HG02943 (cell line): ENCODE results near the gene HIPK2.

ENCODE experiments used
- ATAC-seq: cut with Tn5 transposase; IDR thresholded peaks from one replicate; pipeline ENCODE4 v1.9.1; 2021; ENCODE audit warnings: mild to moderate bottlenecking, low read depth, moderate library complexity; ENCODE audit not compliant: unreplicated experiment

Gene HIPK2

GRCh38 chr7:139777948-139778841 lies at the start of gene HIPK2:
HIPK2 (minus strand) TSS chr7:139777998; CDS start chr7:139777623, 375 bp downstream.
- ATAC-seq: peak; percentile 54

- no peak for ATAC-seq
Measured at GRCh38 chr7:139827042-139827441, 49.2 kb upstream of the HIPK2 start.

GRCh38 chr7:139825666-139826290 lies 48.0 kb upstream of the HIPK2 start:
- ATAC-seq: no peak

GRCh38 chr7:139823959-139824521 lies 46.2 kb upstream of the HIPK2 start:
- no peak for ATAC-seq

- no peak for ATAC-seq
Measured at GRCh38 chr7:139822855-139823254, 45.1 kb upstream of the HIPK2 start.

GRCh38 chr7:139821349-139822105 lies 43.7 kb upstream of the HIPK2 start:
- ATAC-seq: no peak

GRCh38 chr7:139820089-139820488 lies 42.3 kb upstream of the HIPK2 start:
- no peak for ATAC-seq

- ATAC-seq: no peak
Measured at GRCh38 chr7:139817249-139817648, 39.5 kb upstream of the HIPK2 start.

GRCh38 chr7:139813689-139814088 lies 35.9 kb upstream of the HIPK2 start:
- no peak for ATAC-seq

- no peak for ATAC-seq
Measured at GRCh38 chr7:139813151-139813550, 35.4 kb upstream of the HIPK2 start.

- no peak for ATAC-seq
Measured at GRCh38 chr7:139811066-139811465, 33.3 kb upstream of the HIPK2 start.

GRCh38 chr7:139808846-139809442 lies 31.1 kb upstream of the HIPK2 start:
- no peak for ATAC-seq

GRCh38 chr7:139808427-139808826 lies 30.6 kb upstream of the HIPK2 start:
- ATAC-seq: no peak

- ATAC-seq: no peak
Measured at GRCh38 chr7:139807009-139807408, 29.2 kb upstream of the HIPK2 start.

- no peak for ATAC-seq
Measured at GRCh38 chr7:139804571-139804970, 26.8 kb upstream of the HIPK2 start.

- no peak for ATAC-seq
Measured at GRCh38 chr7:139799586-139799985, 21.8 kb upstream of the HIPK2 start.

GRCh38 chr7:139798892-139799291 lies 21.1 kb upstream of the HIPK2 start:
- ATAC-seq: no peak

- ATAC-seq: no peak
Measured at GRCh38 chr7:139798221-139798620, 20.4 kb upstream of the HIPK2 start.

- no peak for ATAC-seq
Measured at GRCh38 chr7:139797607-139798006, 19.8 kb upstream of the HIPK2 start.

- no peak for ATAC-seq
Measured at GRCh38 chr7:139791316-139791715, 13.5 kb upstream of the HIPK2 start.
